ENCODE measurements around the gene DAGLB. TPM values are rescaled to one million over a fixed set of nuclear protein-coding genes. Genes with fewer than 3 reads are reported as not detected.

The DAGLB gene
- polyA plus RNA-seq, 1 donor (not counting 4 experiments of a cell fraction or from before 2014, with no cell fraction given) = 15.5 TPM

DNA sequence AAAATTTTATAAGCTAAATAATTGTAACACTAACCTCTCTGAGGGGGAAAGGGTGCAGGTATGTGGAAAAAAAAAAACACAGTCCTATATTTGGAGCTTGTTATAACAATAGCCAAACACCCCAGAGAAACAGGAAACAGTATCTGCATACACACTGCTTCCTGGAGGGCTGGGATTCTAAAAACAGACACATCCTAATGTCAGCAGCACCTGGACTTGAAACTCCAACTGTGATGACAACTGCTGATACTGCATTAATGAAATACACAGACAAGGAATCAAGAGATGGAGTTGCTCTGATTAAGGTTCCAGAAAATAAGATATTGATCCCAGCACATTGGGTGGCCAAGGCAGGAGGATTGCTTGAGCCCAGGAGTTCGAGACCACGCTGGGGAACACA is 9.3 kb downstream of the DAGLB start:
- H3K27ac ChIP-seq (ENCODE audit: control insufficient read depth, insufficient read depth, low read length) = no peak overlapping the region
- TF ChIP-seq, protein P1, sequence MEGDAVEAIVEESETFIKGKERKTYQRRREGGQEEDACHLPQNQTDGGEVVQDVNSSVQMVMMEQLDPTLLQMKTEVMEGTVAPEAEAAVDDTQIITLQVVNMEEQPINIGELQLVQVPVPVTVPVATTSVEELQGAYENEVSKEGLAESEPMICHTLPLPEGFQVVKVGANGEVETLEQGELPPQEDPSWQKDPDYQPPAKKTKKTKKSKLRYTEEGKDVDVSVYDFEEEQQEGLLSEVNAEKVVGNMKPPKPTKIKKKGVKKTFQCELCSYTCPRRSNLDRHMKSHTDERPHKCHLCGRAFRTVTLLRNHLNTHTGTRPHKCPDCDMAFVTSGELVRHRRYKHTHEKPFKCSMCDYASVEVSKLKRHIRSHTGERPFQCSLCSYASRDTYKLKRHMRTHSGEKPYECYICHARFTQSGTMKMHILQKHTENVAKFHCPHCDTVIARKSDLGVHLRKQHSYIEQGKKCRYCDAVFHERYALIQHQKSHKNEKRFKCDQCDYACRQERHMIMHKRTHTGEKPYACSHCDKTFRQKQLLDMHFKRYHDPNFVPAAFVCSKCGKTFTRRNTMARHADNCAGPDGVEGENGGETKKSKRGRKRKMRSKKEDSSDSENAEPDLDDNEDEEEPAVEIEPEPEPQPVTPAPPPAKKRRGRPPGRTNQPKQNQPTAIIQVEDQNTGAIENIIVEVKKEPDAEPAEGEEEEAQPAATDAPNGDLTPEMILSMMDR (optimal IDR thresholded peaks at IDR 0.05 in 1 of 3, IDR thresholded peaks at IDR 0.05 in 1 of 3, conservative IDR thresholded peaks at IDR 0.05 in 1 of 3; ENCODE audit: extremely low read depth in 1 of 3, insufficient read depth in 2 of 3, low read length in 3 of 3) = no peak
- no peak for TF ChIP-seq EZH2 (IDR thresholded peaks at IDR 0.05; ENCODE audit: low read length)
- H3K9me1 ChIP-seq (ENCODE audit: control insufficient read depth, extremely low read depth, insufficient read depth, low read length) = peaks cover 2% of the 10 kb centered on the region
- H3K4me3 ChIP-seq (ENCODE audit: control insufficient read depth in 2 of 3, extremely low read depth in 1 of 3, insufficient read depth in 2 of 3, low read depth in 1 of 3, low read length in 3 of 3) = no peak overlapping the region
- no peaks in the 10 kb centered on the region for H3K27me3 ChIP-seq (ENCODE audit: control insufficient read depth, extremely low read depth, insufficient read depth, low read length)
- no peak overlapping the region for H3K9ac ChIP-seq (ENCODE audit: control insufficient read depth, extremely low read depth, insufficient read depth, low read length)
- peaks cover 5% of the 10 kb centered on the region for H3K4me1 ChIP-seq (ENCODE audit: control insufficient read depth, extremely low read depth, insufficient read depth, low read length)
- peaks cover 16 to 18% of the 10 kb centered on the region in 2 experiments for H3K36me3 ChIP-seq (ENCODE audit: control insufficient read depth in 2 of 2, extremely low read depth in 1 of 2, insufficient read depth in 2 of 2, low read length in 2 of 2)
- dilution Hi-C loops (cut with MboI; ENCODE audit: extremely low pct_ligation_motif_present, low sequenced_read_pairs) = no loop called here
- H2AFZ ChIP-seq (ENCODE audit: control insufficient read depth, low read length) = no peak overlapping the region
- FAIRE-seq (no peak), DNase-seq (ENCODE audit: low read depth, low spot score) (no peak)
- H3K9me3 ChIP-seq (ENCODE audit: control insufficient read depth, low read depth, low read length) = no peaks in the 10 kb centered on the region
- no peak overlapping the region for H3K4me2 ChIP-seq (ENCODE audit: control insufficient read depth, extremely low read depth, insufficient read depth, low read depth, low read length)
- peaks cover 64% of the 10 kb centered on the region for H3K79me2 ChIP-seq (ENCODE audit: control insufficient read depth, insufficient read depth, low read length)
- peaks cover 4% of the 10 kb centered on the region for H4K20me1 ChIP-seq (ENCODE audit: control insufficient read depth, extremely low read depth, insufficient read depth, low read length)

DNA sequence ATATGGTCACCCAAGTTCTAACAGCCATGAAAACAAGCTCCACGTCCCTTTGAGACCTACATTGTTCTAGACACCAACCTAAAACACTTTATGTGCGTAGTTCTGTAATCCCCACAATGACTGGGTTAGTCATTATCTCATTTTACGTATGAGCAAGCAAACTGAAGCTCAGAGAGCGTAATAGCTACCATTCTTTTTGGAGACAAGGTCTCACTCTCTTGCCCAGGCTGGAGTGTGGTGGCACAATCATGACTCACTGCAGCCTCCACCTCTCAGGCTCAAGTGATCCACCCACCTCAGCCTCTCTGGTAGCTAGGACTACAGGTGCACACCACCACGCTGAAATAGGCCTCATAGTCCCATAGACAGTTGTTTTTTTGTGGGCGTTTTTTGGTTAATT is 10.5 kb downstream of the DAGLB start:
- dilution Hi-C loops (cut with MboI; ENCODE audit: extremely low pct_ligation_motif_present, low sequenced_read_pairs) = no loop called here
- no peak overlapping the region for H2AFZ ChIP-seq (ENCODE audit: control insufficient read depth, low read length)
- FAIRE-seq = no peak
- no peak overlapping the region for H3K27ac ChIP-seq (ENCODE audit: control insufficient read depth, insufficient read depth, low read length)
- peaks cover 4% of the 10 kb centered on the region for H4K20me1 ChIP-seq (ENCODE audit: control insufficient read depth, extremely low read depth, insufficient read depth, low read length)
- no peak for TF ChIP-seq EZH2 (IDR thresholded peaks at IDR 0.05; ENCODE audit: low read length)
- TF ChIP-seq, protein P1 (optimal IDR thresholded peaks at IDR 0.05 in 1 of 3, IDR thresholded peaks at IDR 0.05 in 1 of 3, conservative IDR thresholded peaks at IDR 0.05 in 1 of 3; ENCODE audit: extremely low read depth in 1 of 3, insufficient read depth in 2 of 3, low read length in 3 of 3) = no peak
- no peaks in the 10 kb centered on the region for H3K27me3 ChIP-seq (ENCODE audit: control insufficient read depth, extremely low read depth, insufficient read depth, low read length)
- H3K9me1 ChIP-seq (ENCODE audit: control insufficient read depth, extremely low read depth, insufficient read depth, low read length) = peaks cover 2% of the 10 kb centered on the region
- H3K4me2 ChIP-seq (ENCODE audit: control insufficient read depth, extremely low read depth, insufficient read depth, low read depth, low read length) = no peak overlapping the region
- no peak for DNase-seq (ENCODE audit: low read depth, low spot score)
- peaks cover 16 to 21% of the 10 kb centered on the region in 2 experiments for H3K36me3 ChIP-seq (ENCODE audit: control insufficient read depth in 2 of 2, extremely low read depth in 1 of 2, insufficient read depth in 2 of 2, low read length in 2 of 2)
- H3K4me3 ChIP-seq (ENCODE audit: control insufficient read depth in 2 of 3, extremely low read depth in 1 of 3, insufficient read depth in 2 of 3, low read depth in 1 of 3, low read length in 3 of 3) = no peak overlapping the region
- peaks cover 4% of the 10 kb centered on the region for H3K4me1 ChIP-seq (ENCODE audit: control insufficient read depth, extremely low read depth, insufficient read depth, low read length)
- peaks cover 59% of the 10 kb centered on the region for H3K79me2 ChIP-seq (ENCODE audit: control insufficient read depth, insufficient read depth, low read length)
- no peaks in the 10 kb centered on the region for H3K9me3 ChIP-seq (ENCODE audit: control insufficient read depth, low read depth, low read length)
- H3K9ac ChIP-seq (ENCODE audit: control insufficient read depth, extremely low read depth, insufficient read depth, low read length) = no peak overlapping the region
